K562 (cell line): ENCODE measurements around the gene SLC28A1. TPM values are rescaled to one million over a fixed set of nuclear protein-coding genes. Genes with fewer than 3 reads are reported as not detected.

ENCODE experiments used
- ATAC-seq: fragments of 200-7000 bp; cut with Tn5 transposase; 3 replicates; pipeline ENCODE4 v1.9.1; 2020; ENCODE audit warnings: moderate library complexity
- BruUV-seq: library from RNA; stranded (reverse); fragments of 400-500 nt; replicated peaks from 2 replicates; lab custom pipeline; 2021; lab: Mats Ljungman, UMichigan
- CTCF ChIA-PET: fragments of 300-600 bp; formaldehyde crosslinking; extraction: SDS; loops from one replicate; lab custom pipeline; 2021; ENCODE audit warnings: low intra/inter-chr PET ratio; lab: Yijun Ruan, JAX
- POLR2A ChIA-PET: fragments of 300-600, 350-650 bp; sonication (Branson Sonifier 250); formaldehyde crosslinking; extraction: SDS; loops from one replicate; lab custom pipeline; 2021; ENCODE audit warnings: antibody characterized with exemption, inconsistent platforms; lab: Yijun Ruan, JAX
- DNase-seq, 4 experiments: peaks; one replicate each; pipeline versions ENCODE4 v3.0.0 to v3.0.0-alpha.2; 2011 to 2018; ENCODE audit warnings: low spot score in 3 of 4, mixed read lengths in 3 of 4; ENCODE audit errors: extremely low read depth in 1 of 4
- FAIRE-seq: peaks from 2 replicates; lab custom pipeline; 2011; peaks lifted over from hg19 to GRCh38; lab: Jason Lieb, UNC
- H2AFZ ChIP-seq: 2 replicates; pipeline ENCODE4 v1.6.0; 2011; ENCODE audit warnings: low read depth, low read length, control low read depth, inconsistent platforms
- H3K27ac ChIP-seq: fragments of 200-600 bp; 3 replicates; pipeline ENCODE4 v1.8.0; 2011; ENCODE audit warnings: low read depth, mild to moderate bottlenecking, control low read depth, inconsistent platforms, low read length, moderate library complexity, mixed read lengths; ENCODE audit errors: extremely low read depth
- H3K27me3 ChIP-seq, 2 experiments: fragments of 300-600 bp in 1 of 2; 2 replicates in 1 of 2; 3 replicates in 1 of 2; pipeline versions ENCODE4 v1.6.0 to v1.8.0; 2011; ENCODE audit warnings: inconsistent platforms in 2 of 2, low read length in 2 of 2, mild to moderate bottlenecking in 1 of 2, mixed read lengths in 1 of 2, moderate library complexity in 1 of 2; ENCODE audit not compliant: control insufficient read depth in 2 of 2, insufficient read depth in 2 of 2
- H3K36me3 ChIP-seq: fragments of 300-600 bp; 3 replicates; pipeline ENCODE4 v1.8.0; 2011; ENCODE audit warnings: mild to moderate bottlenecking, low read length, inconsistent platforms; ENCODE audit not compliant: control insufficient read depth, insufficient read depth
- H3K4me1 ChIP-seq, 2 experiments: fragments of 200-600 bp in 1 of 2; replicated peaks in 1 of 2; 2 replicates in 1 of 2; 3 replicates in 1 of 2; pipeline versions ENCODE4 v1.5.1 to v1.8.0; 2011; ENCODE audit warnings: inconsistent platforms in 2 of 2, low read length in 2 of 2, mild to moderate bottlenecking in 1 of 2, mixed read lengths in 1 of 2, moderate library complexity in 1 of 2; ENCODE audit not compliant: control insufficient read depth in 2 of 2, insufficient read depth in 2 of 2
- H3K4me2 ChIP-seq: 2 replicates; pipeline ENCODE4 v1.6.1; 2011; ENCODE audit warnings: low read length, control low read depth, inconsistent platforms, mixed read lengths; ENCODE audit not compliant: insufficient read depth
- H3K4me3 ChIP-seq: fragments of 200-600 bp; sonication (generic), shearing (Covaris generic); 2 replicates; pipeline ENCODE4 v1.5.1; 2016; ENCODE audit warnings: control low read depth, inconsistent platforms
- H3K79me2 ChIP-seq: fragments of 200-600 bp; 3 replicates; pipeline ENCODE4 v1.8.0; 2011; ENCODE audit warnings: low read length, inconsistent platforms; ENCODE audit not compliant: control insufficient read depth, insufficient read depth
- H3K9ac ChIP-seq, 2 experiments: 2 replicates each; pipeline versions ENCODE4 v1.6.0 to v1.6.1; 2011; ENCODE audit warnings: low read depth in 2 of 2, low read length in 2 of 2, control low read depth in 1 of 2, inconsistent platforms in 1 of 2, mild to moderate bottlenecking in 1 of 2, mixed read lengths in 1 of 2; ENCODE audit not compliant: insufficient read depth in 1 of 2
- H3K9me1 ChIP-seq: one replicate; pipeline ENCODE4 v1.6.0; 2011; ENCODE audit warnings: inconsistent platforms, mild to moderate bottlenecking, low read length, moderate library complexity; ENCODE audit not compliant: control insufficient read depth, insufficient read depth
- H3K9me3 ChIP-seq: replicated peaks from 2 replicates; pipeline ENCODE4 v1.5.1; 2011; ENCODE audit warnings: low read depth, low read length, inconsistent platforms; ENCODE audit not compliant: control insufficient read depth, insufficient read depth
- H4K20me1 ChIP-seq: replicated peaks from 2 replicates; pipeline ENCODE4 v1.6.1; 2011; ENCODE audit warnings: low read length, inconsistent platforms, mixed read lengths; ENCODE audit not compliant: control insufficient read depth, insufficient read depth
- CBFA2T2 ChIP-seq: fragments of 450-650 bp; conservative IDR thresholded peaks from 2 replicates; pipeline ENCODE4 v1.6.1; 2017; ENCODE audit warnings: mild to moderate bottlenecking
- HDAC8 ChIP-seq: fragments of 450-650 bp; IDR thresholded peaks from 2 replicates; pipeline ENCODE4 v1.6.1; 2016; ENCODE audit warnings: mild to moderate bottlenecking, missing genetic modification characterization, moderate library complexity, missing compliant biosample characterization
- NR2C1 ChIP-seq, 2 experiments: fragments of 450-650 bp; IDR thresholded peaks; 2 replicates each; pipeline ENCODE4 v1.6.1; 2017; ENCODE audit warnings: mild to moderate bottlenecking in 2 of 2, antibody characterized with exemption in 1 of 2, inconsistent platforms in 1 of 2, missing compliant biosample characterization in 1 of 2, missing genetic modification characterization in 1 of 2
- NR2C2 ChIP-seq, 2 experiments: fragments of 200-800 bp in 1 of 2; sonication (Bioruptor generic) in 1 of 2; sonication (generic) in 1 of 2; formaldehyde crosslinking in 1 of 2; IDR thresholded peaks; 2 replicates each; pipeline versions ENCODE4 v1.6.1 to v1.8.0; 2016 to 2022; ENCODE audit warnings: mild to moderate bottlenecking in 1 of 2, missing compliant biosample characterization in 1 of 2, missing genetic modification characterization in 1 of 2, missing genetic modification reagents in 1 of 2
- SPI1 ChIP-seq: IDR thresholded peaks from 2 replicates; pipeline ENCODE4 v1.6.1; 2011; ENCODE audit warnings: low read depth, low read length, control low read depth, borderline replicate concordance
- ZNF316 ChIP-seq: fragments of 450-650 bp; IDR thresholded peaks from 2 replicates; pipeline ENCODE4 v1.6.1; 2016
- WGBS: fragments of 100-300 bp; shearing (Covaris generic); methylation state at CpG from one replicate; pipeline ENCODE4 v1.1.6; 2016; ENCODE audit warnings: low coverage, mixed read lengths; ENCODE audit not compliant: insufficient coverage; ENCODE audit errors: missing lambda C conversion rate; 5-methylcytosine and 5-hydroxymethylcytosine counted together
- in situ Hi-C: fragments of 300-500 bp; cut with MboI; formaldehyde crosslinking; loops from 4 replicates; pipeline ENCODE4 v1.15.0; 2018; ENCODE audit warnings: inconsistent platforms, mixed read lengths
- intact Hi-C: fragments of 100-400 bp; cut with micrococcal nuclease; formaldehyde crosslinking; loops from 2 replicates; pipeline ENCODE4 v1.14.2; 2022
- polyA plus RNA-seq, 8 experiments: library from polyadenylated mRNA; depleted of rRNA in 4 of 8; stranded (reverse) in 5 of 8; unstranded in 3 of 8; fragments of >200 nt; fragmentation: Nextera tagmentation in 2 of 8; fragmentation: Illumina TruSeq in 1 of 8; extraction: Ambion mirVana in 2 of 8; extraction: Trizol in 1 of 8; gene quantifications; 2 replicates each; pipeline versions ENCODE4 v1.2.1 to v1.2.3, GENCODE V29; 2011 to 2014; ENCODE audit warnings: inconsistent platforms in 1 of 8, missing spikeins in 1 of 8
- total RNA-seq, 7 experiments: library from RNA; depleted of rRNA in 6 of 7; stranded (reverse); fragments of >200 nt in 6 of 7; fragmentation: Illumina TruSeq in 2 of 7; extraction: Trizol in 2 of 7; gene quantifications; 2 replicates each; pipeline versions ENCODE4 v1.2.1 to v1.2.3, GENCODE V29; 2011 to 2021; ENCODE audit warnings: low replicate concordance in 1 of 7
- TF ChIP-seq, protein P1 (sequence below), 3 experiments: IDR thresholded peaks in 2 of 3; conservative IDR thresholded peaks in 1 of 3; 2 replicates each; pipeline ENCODE4 v1.5.1; 2011 to 2012; ENCODE audit warnings: low read length in 3 of 3, mild to moderate bottlenecking in 3 of 3, control low read depth in 2 of 3, improper control_type of control experiment in 1 of 3, inconsistent platforms in 1 of 3, low read depth in 1 of 3, mixed read lengths in 1 of 3, moderate library complexity in 1 of 3; ENCODE audit not compliant: insufficient read depth in 2 of 3
- TF ChIP-seq, protein P2 (sequence below), 2 experiments: fragments of 450-650 bp in 1 of 2; sonication (generic) in 1 of 2; formaldehyde crosslinking in 1 of 2; IDR thresholded peaks; 2 replicates each; pipeline versions ENCODE4 v1.7.1 to v1.9.0; 2016 to 2022; ENCODE audit warnings: inconsistent platforms in 1 of 2, mild to moderate bottlenecking in 1 of 2, missing genetic modification reagents in 1 of 2

Gene SLC28A1
- total and polyA plus RNA-seq, 9 of the 15 experiments (the other 6 are each of a cell fraction or from before 2014, with no cell fraction given) = 0.04 TPM; not detected in 8

DNA sequence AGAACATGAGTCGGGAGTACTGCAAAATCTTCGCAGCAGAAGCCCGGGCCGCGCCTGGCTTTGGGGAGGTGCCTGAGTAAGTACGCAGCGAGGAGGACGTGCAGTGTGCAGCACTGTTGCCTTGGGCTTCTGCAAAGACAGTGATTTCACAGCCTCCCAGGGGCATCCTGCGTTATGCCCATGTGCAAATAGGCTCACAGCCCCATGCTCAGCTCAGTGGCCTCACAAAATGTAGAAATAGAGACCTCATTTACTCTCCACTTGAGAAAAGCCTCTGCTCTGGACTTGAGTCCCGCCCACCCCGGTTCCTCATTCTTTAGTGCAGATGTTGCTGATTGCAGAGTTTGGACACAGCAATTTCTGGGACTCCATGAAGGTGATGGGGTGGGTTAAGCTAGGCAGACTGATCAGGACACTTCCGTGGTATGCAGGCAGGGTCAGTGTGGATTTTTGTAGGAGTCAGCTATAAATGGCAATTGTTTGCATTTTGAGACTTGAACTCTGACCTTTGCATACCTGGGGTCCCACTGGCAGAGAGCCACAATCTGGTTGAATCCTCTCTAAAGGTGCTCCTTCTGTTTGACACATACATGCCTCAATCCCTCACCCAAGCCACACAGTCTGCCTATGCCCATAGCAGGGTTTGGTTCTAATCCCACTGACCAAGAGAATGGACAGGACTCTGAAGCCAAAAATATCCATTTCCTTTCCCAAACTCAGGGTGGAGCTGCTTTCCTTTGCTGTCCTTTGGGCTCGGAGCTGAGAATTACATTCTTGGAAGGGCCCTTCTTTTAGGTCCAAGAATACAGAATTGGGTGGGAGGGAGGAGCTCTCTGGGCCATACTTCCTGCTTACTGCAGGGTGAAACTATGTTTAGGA is 20.7 kb upstream of the SLC28A1 start:
- Histone ChIP-seq H3K4me2 (no peak overlapping the region), H3K9me1 (no peaks in the 10 kb centered on the region), H2AFZ (no peak overlapping the region), H3K4me3 (no peak overlapping the region), H4K20me1 (no peaks in the 10 kb centered on the region), H3K27me3 (peaks cover 11 to 48% of the 10 kb centered on the region in 2 experiments; a peak in 4 of 5 replicates), H3K4me1 (no peaks in the 10 kb centered on the region; a peak in 1 of 5 replicates), H3K79me2 (no peaks in the 10 kb centered on the region), H3K9me3 (no peaks in the 10 kb centered on the region), H3K27ac (no peak overlapping the region), H3K36me3 (no peaks in the 10 kb centered on the region), H3K9ac (no peak overlapping the region; a peak in 1 of 4 replicates)
- ATAC-seq (no peak; the same call in 2 of the 3 replicates), FAIRE-seq (no peak), DNase-seq (no peak)
- in situ Hi-C loops = no loop called here
- CTCF ChIA-PET = no interaction called here
- POLR2A ChIA-PET = no interaction called here
- no TSS peak for BruUV-seq
- intact Hi-C loops = loop anchor here (5.0 kb wide), 1 partner anchor 63 kb away; no protein-coding TSS in a partner anchor
- 6% methylated on average over 13 of the region's 13 CpGs for WGBS
- TF ChIP-seq, protein P1, sequence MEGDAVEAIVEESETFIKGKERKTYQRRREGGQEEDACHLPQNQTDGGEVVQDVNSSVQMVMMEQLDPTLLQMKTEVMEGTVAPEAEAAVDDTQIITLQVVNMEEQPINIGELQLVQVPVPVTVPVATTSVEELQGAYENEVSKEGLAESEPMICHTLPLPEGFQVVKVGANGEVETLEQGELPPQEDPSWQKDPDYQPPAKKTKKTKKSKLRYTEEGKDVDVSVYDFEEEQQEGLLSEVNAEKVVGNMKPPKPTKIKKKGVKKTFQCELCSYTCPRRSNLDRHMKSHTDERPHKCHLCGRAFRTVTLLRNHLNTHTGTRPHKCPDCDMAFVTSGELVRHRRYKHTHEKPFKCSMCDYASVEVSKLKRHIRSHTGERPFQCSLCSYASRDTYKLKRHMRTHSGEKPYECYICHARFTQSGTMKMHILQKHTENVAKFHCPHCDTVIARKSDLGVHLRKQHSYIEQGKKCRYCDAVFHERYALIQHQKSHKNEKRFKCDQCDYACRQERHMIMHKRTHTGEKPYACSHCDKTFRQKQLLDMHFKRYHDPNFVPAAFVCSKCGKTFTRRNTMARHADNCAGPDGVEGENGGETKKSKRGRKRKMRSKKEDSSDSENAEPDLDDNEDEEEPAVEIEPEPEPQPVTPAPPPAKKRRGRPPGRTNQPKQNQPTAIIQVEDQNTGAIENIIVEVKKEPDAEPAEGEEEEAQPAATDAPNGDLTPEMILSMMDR (IDR thresholded peaks at IDR 0.05 in 2 of 3, conservative IDR thresholded peaks at IDR 0.05 in 1 of 3; ENCODE audit: insufficient read depth in 2 of 3, low read depth in 1 of 3, low read length in 3 of 3) = peak; percentile 2 to 33 (median 13); a peak in 2 of 6 replicates
- TF ChIP-seq HDAC8 (tag) (no peak), NR2C2 (CRISPR knock-in tag; IDR thresholded peaks at IDR 0.05) (no peak), NR2C2 (tag; IDR thresholded peaks at IDR 0.05) (peak; percentile 25; the same call in 1 of the 2 replicates), ZNF316 (peak; percentile 35; the same call in 1 of the 2 replicates), CBFA2T2 (no peak), SPI1 (peak; percentile 57; the same call in 1 of the 2 replicates), NR2C1 (IDR thresholded peaks at IDR 0.05) (no peak; the same call in 1 of the 2 replicates), NR2C1 (tag; IDR thresholded peaks at IDR 0.05) (peak; percentile 62)
- TF ChIP-seq, protein P2, sequence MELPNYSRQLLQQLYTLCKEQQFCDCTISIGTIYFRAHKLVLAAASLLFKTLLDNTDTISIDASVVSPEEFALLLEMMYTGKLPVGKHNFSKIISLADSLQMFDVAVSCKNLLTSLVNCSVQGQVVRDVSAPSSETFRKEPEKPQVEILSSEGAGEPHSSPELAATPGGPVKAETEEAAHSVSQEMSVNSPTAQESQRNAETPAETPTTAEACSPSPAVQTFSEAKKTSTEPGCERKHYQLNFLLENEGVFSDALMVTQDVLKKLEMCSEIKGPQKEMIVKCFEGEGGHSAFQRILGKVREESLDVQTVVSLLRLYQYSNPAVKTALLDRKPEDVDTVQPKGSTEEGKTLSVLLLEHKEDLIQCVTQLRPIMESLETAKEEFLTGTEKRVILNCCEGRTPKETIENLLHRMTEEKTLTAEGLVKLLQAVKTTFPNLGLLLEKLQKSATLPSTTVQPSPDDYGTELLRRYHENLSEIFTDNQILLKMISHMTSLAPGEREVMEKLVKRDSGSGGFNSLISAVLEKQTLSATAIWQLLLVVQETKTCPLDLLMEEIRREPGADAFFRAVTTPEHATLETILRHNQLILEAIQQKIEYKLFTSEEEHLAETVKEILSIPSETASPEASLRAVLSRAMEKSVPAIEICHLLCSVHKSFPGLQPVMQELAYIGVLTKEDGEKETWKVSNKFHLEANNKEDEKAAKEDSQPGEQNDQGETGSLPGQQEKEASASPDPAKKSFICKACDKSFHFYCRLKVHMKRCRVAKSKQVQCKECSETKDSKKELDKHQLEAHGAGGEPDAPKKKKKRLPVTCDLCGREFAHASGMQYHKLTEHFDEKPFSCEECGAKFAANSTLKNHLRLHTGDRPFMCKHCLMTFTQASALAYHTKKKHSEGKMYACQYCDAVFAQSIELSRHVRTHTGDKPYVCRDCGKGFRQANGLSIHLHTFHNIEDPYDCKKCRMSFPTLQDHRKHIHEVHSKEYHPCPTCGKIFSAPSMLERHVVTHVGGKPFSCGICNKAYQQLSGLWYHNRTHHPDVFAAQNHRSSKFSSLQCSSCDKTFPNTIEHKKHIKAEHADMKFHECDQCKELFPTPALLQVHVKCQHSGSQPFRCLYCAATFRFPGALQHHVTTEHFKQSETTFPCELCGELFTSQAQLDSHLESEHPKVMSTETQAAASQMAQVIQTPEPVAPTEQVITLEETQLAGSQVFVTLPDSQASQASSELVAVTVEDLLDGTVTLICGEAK (IDR thresholded peaks at IDR 0.05) = no peak
- TF ChIP-seq, protein P2 (CRISPR knock-in tag; IDR thresholded peaks at IDR 0.05) = no peak
